A673 (cell line): Measurements from ENCODE around the gene RNU6-9.

Experiments used
- EZH2 ChIP-seq: fragments of 200-600 bp; sonication (generic); IDR thresholded peaks from 2 replicates; pipeline ENCODE4 v1.6.1; 2017; ENCODE audit warnings: borderline replicate concordance, low read depth, mild to moderate bottlenecking, mixed read lengths, antibody characterized with exemption, low read length; ENCODE audit not compliant: poor library complexity, severe bottlenecking
- TF ChIP-seq, protein P1 (sequence below): fragments of 300-800, 200-600 bp; sonication (generic); conservative IDR thresholded peaks from 2 replicates; pipeline ENCODE4 v1.5.1; 2017; ENCODE audit warnings: low read depth, mild to moderate bottlenecking, antibody characterized with exemption, low read length, moderate library complexity, mixed read lengths

GRCh38 chr19:867301-867793, 25.9 kb upstream of the RNU6-9 start:
- no peak for TF ChIP-seq EZH2
- TF ChIP-seq, protein P1, sequence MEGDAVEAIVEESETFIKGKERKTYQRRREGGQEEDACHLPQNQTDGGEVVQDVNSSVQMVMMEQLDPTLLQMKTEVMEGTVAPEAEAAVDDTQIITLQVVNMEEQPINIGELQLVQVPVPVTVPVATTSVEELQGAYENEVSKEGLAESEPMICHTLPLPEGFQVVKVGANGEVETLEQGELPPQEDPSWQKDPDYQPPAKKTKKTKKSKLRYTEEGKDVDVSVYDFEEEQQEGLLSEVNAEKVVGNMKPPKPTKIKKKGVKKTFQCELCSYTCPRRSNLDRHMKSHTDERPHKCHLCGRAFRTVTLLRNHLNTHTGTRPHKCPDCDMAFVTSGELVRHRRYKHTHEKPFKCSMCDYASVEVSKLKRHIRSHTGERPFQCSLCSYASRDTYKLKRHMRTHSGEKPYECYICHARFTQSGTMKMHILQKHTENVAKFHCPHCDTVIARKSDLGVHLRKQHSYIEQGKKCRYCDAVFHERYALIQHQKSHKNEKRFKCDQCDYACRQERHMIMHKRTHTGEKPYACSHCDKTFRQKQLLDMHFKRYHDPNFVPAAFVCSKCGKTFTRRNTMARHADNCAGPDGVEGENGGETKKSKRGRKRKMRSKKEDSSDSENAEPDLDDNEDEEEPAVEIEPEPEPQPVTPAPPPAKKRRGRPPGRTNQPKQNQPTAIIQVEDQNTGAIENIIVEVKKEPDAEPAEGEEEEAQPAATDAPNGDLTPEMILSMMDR, result no peak
